IPS-15b (cell line): ENCODE results near the gene GAS2L1.

ENCODE experiments used
- H3K27me3 ChIP-seq: one replicate; pipeline ENCODE4 v1.6.1; 2013; ENCODE audit warnings: low read length; ENCODE audit not compliant: control insufficient read depth, insufficient read depth
- H3K36me3 ChIP-seq: one replicate; pipeline ENCODE4 v1.6.1; 2013; ENCODE audit warnings: low read length; ENCODE audit not compliant: control insufficient read depth, insufficient read depth
- H3K4me1 ChIP-seq: one replicate; pipeline ENCODE4 v1.6.1; 2013; ENCODE audit warnings: mild to moderate bottlenecking, low read length; ENCODE audit not compliant: control insufficient read depth, insufficient read depth
- H3K4me3 ChIP-seq: one replicate; pipeline ENCODE4 v1.5.1; 2013; ENCODE audit warnings: low read depth, low read length
- H3K9ac ChIP-seq: one replicate; pipeline ENCODE4 v1.6.1; 2013; ENCODE audit warnings: low read depth, mild to moderate bottlenecking, low read length
- H3K9me3 ChIP-seq: one replicate; pipeline ENCODE4 v1.6.1; 2013; ENCODE audit warnings: mild to moderate bottlenecking, low read length; ENCODE audit not compliant: control insufficient read depth, insufficient read depth

GAS2L1 gene

GRCh38 chr22:29332886-29333496 is 26.5 kb downstream of the GAS2L1 start:
- Histone ChIP-seq H3K9me3 (no peaks in the 10 kb centered on the region), H3K27me3 (no peaks in the 10 kb centered on the region), H3K4me1 (no peaks in the 10 kb centered on the region), H3K4me3 (no peak overlapping the region), H3K9ac (no peak overlapping the region), H3K36me3 (peaks cover 63% of the 10 kb centered on the region)

GRCh38 chr22:29334148-29334547 is 27.7 kb downstream of the GAS2L1 start:
- no peaks in the 10 kb centered on the region for H3K9me3 ChIP-seq
- H3K4me3 ChIP-seq: no peak overlapping the region
- H3K36me3 ChIP-seq: peaks cover 61% of the 10 kb centered on the region
- no peak overlapping the region for H3K9ac ChIP-seq
- no peaks in the 10 kb centered on the region for H3K4me1 ChIP-seq
- H3K27me3 ChIP-seq: no peaks in the 10 kb centered on the region

DNA sequence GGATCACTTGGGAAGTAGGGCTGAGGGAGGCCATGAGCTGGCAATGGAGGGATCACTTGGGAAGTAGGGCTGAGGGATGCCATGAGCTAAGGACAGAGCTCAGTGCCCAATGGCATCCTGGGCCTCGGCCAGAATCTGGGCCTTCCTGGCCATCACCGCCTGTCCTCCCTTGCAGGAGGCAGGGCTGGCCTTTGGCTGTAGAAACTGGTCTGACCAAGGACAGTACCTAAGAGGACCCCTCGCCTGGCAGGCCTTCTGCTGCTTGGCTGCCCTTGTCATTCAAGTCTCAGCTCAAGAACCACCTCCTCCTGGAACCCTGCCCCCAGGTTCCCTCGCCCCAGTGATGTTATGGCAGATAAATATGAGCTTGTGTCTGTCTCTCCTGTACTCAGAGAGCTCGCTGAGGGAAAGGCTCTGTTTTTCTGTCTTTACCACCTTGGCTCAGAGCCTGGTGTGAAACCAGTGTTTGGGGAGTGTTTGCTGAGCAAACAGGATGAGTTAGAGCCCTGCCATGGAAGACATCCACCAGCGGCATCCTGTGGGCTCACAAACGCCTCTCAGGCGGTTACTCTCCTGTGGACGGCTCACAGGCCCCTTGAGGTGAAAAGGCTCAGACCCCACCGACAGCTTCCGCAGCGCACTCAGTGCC is 28.4 kb downstream of the GAS2L1 start:
- H3K4me1 ChIP-seq: no peaks in the 10 kb centered on the region
- H3K9me3 ChIP-seq: no peaks in the 10 kb centered on the region
- no peaks in the 10 kb centered on the region for H3K27me3 ChIP-seq
- peaks cover 61% of the 10 kb centered on the region for H3K36me3 ChIP-seq
- no peak overlapping the region for H3K9ac ChIP-seq
- H3K4me3 ChIP-seq: no peak overlapping the region

- Histone ChIP-seq H3K4me1 (no peaks in the 10 kb centered on the region), H3K36me3 (peaks cover 63% of the 10 kb centered on the region), H3K27me3 (no peaks in the 10 kb centered on the region), H3K9me3 (no peaks in the 10 kb centered on the region), H3K9ac (no peak overlapping the region), H3K4me3 (no peak overlapping the region)
Measured at GRCh38 chr22:29335656-29336055, 29.2 kb downstream of the GAS2L1 start.

GRCh38 chr22:29336751-29337490 is 30.5 kb downstream of the GAS2L1 start:
- H3K9ac ChIP-seq: no peak overlapping the region
- no peaks in the 10 kb centered on the region for H3K9me3 ChIP-seq
- H3K4me1 ChIP-seq: no peaks in the 10 kb centered on the region
- no peak overlapping the region for H3K4me3 ChIP-seq
- H3K27me3 ChIP-seq: no peaks in the 10 kb centered on the region
- peaks cover 69% of the 10 kb centered on the region for H3K36me3 ChIP-seq

GRCh38 chr22:29337631-29338284 is 31.3 kb downstream of the GAS2L1 start:
- Histone ChIP-seq H3K9me3 (no peaks in the 10 kb centered on the region), H3K9ac (no peak overlapping the region), H3K36me3 (peaks cover 69% of the 10 kb centered on the region), H3K4me1 (no peaks in the 10 kb centered on the region), H3K4me3 (no peak overlapping the region), H3K27me3 (no peaks in the 10 kb centered on the region)

GRCh38 chr22:29338398-29338797 is 31.9 kb downstream of the GAS2L1 start:
- no peak overlapping the region for H3K9ac ChIP-seq
- no peak overlapping the region for H3K4me3 ChIP-seq
- H3K9me3 ChIP-seq: no peaks in the 10 kb centered on the region
- H3K27me3 ChIP-seq: no peaks in the 10 kb centered on the region
- H3K36me3 ChIP-seq: peaks cover 69% of the 10 kb centered on the region
- no peaks in the 10 kb centered on the region for H3K4me1 ChIP-seq

DNA sequence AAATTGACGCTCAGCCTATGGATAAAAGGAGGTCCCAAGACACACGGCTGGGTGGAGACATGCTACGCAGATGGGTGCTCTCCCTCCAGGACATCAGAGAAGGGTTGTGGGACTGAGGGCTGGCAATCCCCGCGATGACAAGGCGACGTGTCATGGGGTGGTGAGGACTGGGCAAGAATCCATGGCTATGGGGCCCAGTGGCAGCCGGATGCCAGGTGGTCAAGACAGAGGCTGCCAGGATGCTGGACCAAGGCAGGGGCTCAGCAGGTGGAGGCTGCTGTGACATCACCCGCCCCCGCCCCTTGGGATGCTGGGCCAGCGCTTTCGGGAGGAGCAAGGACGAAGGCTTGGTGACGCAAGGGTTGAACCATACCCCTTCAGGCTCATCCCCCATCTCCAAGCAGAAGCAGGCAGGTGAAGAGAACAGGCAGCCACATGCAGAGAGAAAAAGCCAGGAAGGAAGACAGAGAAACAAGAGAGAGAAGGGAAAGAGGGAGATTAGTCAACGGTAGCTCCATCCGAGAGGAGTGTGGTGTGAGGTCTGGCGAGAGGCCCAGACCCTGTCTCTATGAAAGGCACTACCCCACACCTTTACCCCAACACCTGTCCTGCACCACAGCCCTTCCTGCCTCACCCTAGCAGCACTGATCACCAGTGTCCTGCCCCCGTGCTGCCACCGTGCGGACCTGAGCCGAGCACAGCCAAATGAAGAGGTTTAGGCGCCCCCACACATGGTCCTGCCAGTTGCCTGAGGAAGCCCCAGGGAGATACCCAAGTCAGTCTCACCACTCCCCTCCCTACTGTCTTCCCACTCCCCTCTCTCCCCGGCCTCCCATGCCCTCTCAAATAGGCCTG is 33.2 kb downstream of the GAS2L1 start:
- Histone ChIP-seq H3K9me3 (no peaks in the 10 kb centered on the region), H3K9ac (no peak overlapping the region), H3K4me3 (no peak overlapping the region), H3K36me3 (peaks cover 69% of the 10 kb centered on the region), H3K27me3 (no peaks in the 10 kb centered on the region), H3K4me1 (no peaks in the 10 kb centered on the region)

DNA sequence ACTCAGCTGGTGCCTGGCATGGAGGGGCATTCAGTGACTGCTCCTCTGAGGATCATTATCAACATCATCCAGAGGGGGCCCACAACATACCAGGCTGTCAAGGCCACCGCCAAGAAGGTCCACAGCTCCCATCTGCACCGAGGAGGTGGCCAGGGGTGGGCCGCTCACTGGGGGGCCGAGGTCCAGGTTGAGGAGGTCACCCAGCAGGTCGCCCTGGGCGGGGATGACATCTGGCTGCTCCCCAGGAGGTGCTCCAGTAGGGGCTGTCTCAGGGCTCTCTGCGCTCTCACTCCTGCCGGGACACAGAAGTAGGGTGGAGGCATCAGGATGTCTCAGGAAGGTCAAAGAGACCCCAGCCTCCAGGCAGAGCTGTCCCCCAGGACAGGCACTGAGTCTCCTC is 34.1 kb downstream of the GAS2L1 start:
- no peaks in the 10 kb centered on the region for H3K9me3 ChIP-seq
- H3K36me3 ChIP-seq: peaks cover 66% of the 10 kb centered on the region
- H3K27me3 ChIP-seq: no peaks in the 10 kb centered on the region
- no peak overlapping the region for H3K4me3 ChIP-seq
- no peak overlapping the region for H3K9ac ChIP-seq
- H3K4me1 ChIP-seq: no peaks in the 10 kb centered on the region

- H3K27me3 ChIP-seq: no peaks in the 10 kb centered on the region
- no peak overlapping the region for H3K4me3 ChIP-seq
- no peaks in the 10 kb centered on the region for H3K9me3 ChIP-seq
- no peaks in the 10 kb centered on the region for H3K4me1 ChIP-seq
- H3K9ac ChIP-seq: no peak overlapping the region
- H3K36me3 ChIP-seq: peaks cover 64% of the 10 kb centered on the region
Measured at GRCh38 chr22:29341056-29341848, 34.8 kb downstream of the GAS2L1 start.

DNA sequence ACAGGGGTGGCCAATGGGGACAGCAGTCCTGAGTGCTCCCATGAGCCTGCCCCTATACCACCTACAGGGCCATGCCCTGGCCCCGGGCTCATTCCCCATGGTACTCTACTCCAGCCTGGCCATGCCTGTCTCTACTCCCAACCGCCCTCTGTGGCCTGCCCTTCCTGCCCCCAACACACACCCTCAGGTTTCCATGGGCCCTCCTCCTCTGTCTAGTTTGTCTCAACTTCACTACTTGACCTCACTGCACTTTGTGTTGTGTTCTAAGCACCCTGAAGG is 35.3 kb downstream of the GAS2L1 start:
- peaks cover 67% of the 10 kb centered on the region for H3K36me3 ChIP-seq
- no peak overlapping the region for H3K4me3 ChIP-seq
- no peaks in the 10 kb centered on the region for H3K4me1 ChIP-seq
- H3K9me3 ChIP-seq: no peaks in the 10 kb centered on the region
- no peak overlapping the region for H3K9ac ChIP-seq
- H3K27me3 ChIP-seq: no peaks in the 10 kb centered on the region
